DOHH2 (cell line): ENCODE measurements around the gene PLA2G7.

ENCODE experiments used
- H3F3A ChIP-seq: fragments of 200-600 bp; sonication (generic), shearing (Covaris generic); 2 replicates; pipeline ENCODE4 v1.6.0; 2016; ENCODE audit warnings: antibody characterized with exemption, mild to moderate bottlenecking; ENCODE audit not compliant: control insufficient read depth, insufficient read depth
- H3K27ac ChIP-seq: fragments of 200-600 bp; sonication (generic); 2 replicates; pipeline ENCODE4 v1.5.1; 2014; ENCODE audit warnings: low read depth, mild to moderate bottlenecking, low read length, moderate library complexity
- H3K27me3 ChIP-seq: fragments of 200-600 bp; sonication (generic); 2 replicates; pipeline ENCODE4 v1.6.1; 2014; ENCODE audit warnings: mild to moderate bottlenecking, low read length, mixed read lengths; ENCODE audit not compliant: control insufficient read depth
- H3K36me3 ChIP-seq: fragments of 200-600 bp; sonication (generic); 2 replicates; pipeline ENCODE4 v1.6.1; 2014; ENCODE audit warnings: mild to moderate bottlenecking, low read length, moderate library complexity, mixed read lengths; ENCODE audit not compliant: control insufficient read depth
- H3K4me1 ChIP-seq: fragments of 200-600 bp; sonication (generic); 2 replicates; pipeline ENCODE4 v1.6.1; 2014; ENCODE audit warnings: mild to moderate bottlenecking, low read length, mixed read lengths; ENCODE audit not compliant: control insufficient read depth
- H3K4me2 ChIP-seq: fragments of 200-600 bp; sonication (generic); 2 replicates; pipeline ENCODE4 v1.6.0; 2014; ENCODE audit warnings: mild to moderate bottlenecking, low read length, moderate library complexity
- H3K4me3 ChIP-seq: fragments of 200-600 bp; sonication (generic); 2 replicates; pipeline ENCODE4 v1.5.1; 2014; ENCODE audit warnings: mild to moderate bottlenecking, low read length, mixed read lengths
- H3K79me2 ChIP-seq: fragments of 200-600 bp; sonication (generic); 2 replicates; pipeline ENCODE4 v1.6.1; 2014; ENCODE audit warnings: mild to moderate bottlenecking, low read length, mixed read lengths; ENCODE audit not compliant: control insufficient read depth
- H3K9me2 ChIP-seq: fragments of 200-600 bp; sonication (generic); replicated peaks from 2 replicates; pipeline ENCODE4 v1.6.1; 2014; ENCODE audit warnings: mild to moderate bottlenecking, low read length, mixed read lengths; ENCODE audit not compliant: control insufficient read depth
- H3K9me3 ChIP-seq: fragments of 200-600 bp; sonication (generic); 2 replicates; pipeline ENCODE4 v1.6.1; 2014; ENCODE audit warnings: antibody characterized with exemption, low read length, mixed read lengths; ENCODE audit not compliant: control insufficient read depth, insufficient read depth
- H4K20me1 ChIP-seq: fragments of 200-600 bp; sonication (generic); 2 replicates; pipeline ENCODE4 v1.6.0; 2014; ENCODE audit warnings: low read depth, mild to moderate bottlenecking, antibody characterized with exemption, low read length, moderate library complexity; ENCODE audit not compliant: control insufficient read depth, insufficient read depth
- EZH2phosphoT487 ChIP-seq: fragments of 200-600 bp; sonication (generic); IDR thresholded peaks from 2 replicates; pipeline ENCODE4 v1.6.1; 2017; ENCODE audit warnings: borderline replicate concordance, mild to moderate bottlenecking, antibody characterized with exemption, low read length, moderate library complexity, mixed read lengths
- TF ChIP-seq, protein P1 (sequence below): fragments of 200-600 bp; sonication (generic); IDR thresholded peaks from one replicate; pipeline ENCODE4 v1.5.1; 2014; ENCODE audit warnings: antibody characterized with exemption, mild to moderate bottlenecking, low read depth, low read length; ENCODE audit not compliant: poor library complexity, severe bottlenecking

Gene PLA2G7

DNA sequence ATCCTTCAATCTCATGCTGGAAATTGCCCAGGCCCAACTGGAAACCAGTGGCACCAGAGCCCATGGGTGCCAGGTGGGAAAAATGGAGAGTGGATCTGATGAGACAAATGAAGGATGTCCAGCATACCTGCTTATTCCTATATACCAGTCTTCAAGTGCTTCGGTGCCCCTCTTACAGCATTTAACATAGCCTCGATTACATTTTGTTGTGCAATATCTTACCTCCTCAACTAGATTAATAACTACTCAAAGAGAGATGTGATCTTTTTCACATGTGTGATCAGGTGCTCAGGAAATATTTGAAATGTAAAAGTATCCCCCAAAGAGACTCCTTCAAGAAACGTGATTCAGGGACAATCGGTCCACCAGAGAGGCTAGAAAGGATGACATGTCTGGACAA, 6.7 kb upstream of the PLA2G7 start:
- TF ChIP-seq, protein P1, sequence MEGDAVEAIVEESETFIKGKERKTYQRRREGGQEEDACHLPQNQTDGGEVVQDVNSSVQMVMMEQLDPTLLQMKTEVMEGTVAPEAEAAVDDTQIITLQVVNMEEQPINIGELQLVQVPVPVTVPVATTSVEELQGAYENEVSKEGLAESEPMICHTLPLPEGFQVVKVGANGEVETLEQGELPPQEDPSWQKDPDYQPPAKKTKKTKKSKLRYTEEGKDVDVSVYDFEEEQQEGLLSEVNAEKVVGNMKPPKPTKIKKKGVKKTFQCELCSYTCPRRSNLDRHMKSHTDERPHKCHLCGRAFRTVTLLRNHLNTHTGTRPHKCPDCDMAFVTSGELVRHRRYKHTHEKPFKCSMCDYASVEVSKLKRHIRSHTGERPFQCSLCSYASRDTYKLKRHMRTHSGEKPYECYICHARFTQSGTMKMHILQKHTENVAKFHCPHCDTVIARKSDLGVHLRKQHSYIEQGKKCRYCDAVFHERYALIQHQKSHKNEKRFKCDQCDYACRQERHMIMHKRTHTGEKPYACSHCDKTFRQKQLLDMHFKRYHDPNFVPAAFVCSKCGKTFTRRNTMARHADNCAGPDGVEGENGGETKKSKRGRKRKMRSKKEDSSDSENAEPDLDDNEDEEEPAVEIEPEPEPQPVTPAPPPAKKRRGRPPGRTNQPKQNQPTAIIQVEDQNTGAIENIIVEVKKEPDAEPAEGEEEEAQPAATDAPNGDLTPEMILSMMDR: no peak
- no peak for TF ChIP-seq EZH2phosphoT487
- Histone ChIP-seq H3K79me2 (no peaks in the 10 kb centered on the region), H3K4me2 (no peak overlapping the region), H3K4me1 (no peaks in the 10 kb centered on the region), H3K27me3 (no peaks in the 10 kb centered on the region), H3K9me2 (no peaks in the 10 kb centered on the region), H4K20me1 (no peaks in the 10 kb centered on the region), H3K4me3 (no peak overlapping the region), H3K9me3 (no peaks in the 10 kb centered on the region), H3K27ac (no peak overlapping the region), H3K36me3 (no peaks in the 10 kb centered on the region), H3F3A (no peaks in the 10 kb centered on the region)

DNA sequence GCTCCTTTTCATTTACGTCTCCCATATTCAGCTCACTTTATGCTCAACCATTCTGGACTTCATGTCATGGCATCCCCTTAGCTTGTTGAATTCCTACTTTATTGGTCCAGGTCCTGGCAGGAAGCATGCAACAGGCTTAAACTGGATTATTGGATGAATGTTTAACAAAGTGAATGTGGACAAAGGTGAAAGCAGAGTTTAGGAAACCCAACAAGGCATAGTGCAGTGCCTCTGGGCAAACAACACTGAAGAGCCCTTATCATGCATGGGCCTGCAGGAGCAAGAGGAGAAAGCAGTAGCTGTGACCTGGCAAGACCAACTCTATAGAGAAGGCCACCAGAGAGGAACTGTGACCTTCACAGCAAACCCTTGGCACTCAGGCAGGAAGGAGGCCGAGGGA, 6.3 kb upstream of the PLA2G7 start:
- Histone ChIP-seq H3K9me2 (no peaks in the 10 kb centered on the region), H3K4me2 (no peak overlapping the region), H3F3A (no peaks in the 10 kb centered on the region), H3K27ac (no peak overlapping the region), H3K4me1 (no peaks in the 10 kb centered on the region), H3K27me3 (no peaks in the 10 kb centered on the region), H3K4me3 (no peak overlapping the region), H3K79me2 (no peaks in the 10 kb centered on the region), H3K9me3 (no peaks in the 10 kb centered on the region), H4K20me1 (no peaks in the 10 kb centered on the region), H3K36me3 (no peaks in the 10 kb centered on the region)
- TF ChIP-seq, protein P1: no peak
- TF ChIP-seq EZH2phosphoT487: no peak

DNA sequence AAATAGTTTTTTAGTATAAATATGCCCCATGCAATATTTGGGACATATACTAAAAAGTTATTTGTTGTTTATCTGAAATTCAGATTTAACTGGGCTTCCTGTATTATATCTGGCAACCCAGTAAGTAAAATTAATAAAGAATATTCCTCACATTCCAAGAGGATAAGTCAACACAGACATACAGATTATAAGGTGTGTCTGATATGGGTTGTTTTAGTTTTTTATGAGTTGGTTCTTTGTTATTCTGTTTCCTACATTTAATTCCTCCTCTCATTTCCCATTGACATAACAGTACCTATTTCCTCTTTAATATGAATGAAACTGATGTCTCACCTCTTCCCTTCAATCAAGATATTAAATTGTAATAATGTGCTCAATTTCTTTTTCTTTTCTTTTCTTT, 1.7 kb upstream of the PLA2G7 start:
- Histone ChIP-seq H3K27me3 (no peaks in the 10 kb centered on the region), H3K4me1 (no peaks in the 10 kb centered on the region), H3K27ac (no peak overlapping the region), H4K20me1 (no peaks in the 10 kb centered on the region), H3F3A (no peaks in the 10 kb centered on the region), H3K9me3 (no peaks in the 10 kb centered on the region), H3K36me3 (no peaks in the 10 kb centered on the region), H3K9me2 (no peaks in the 10 kb centered on the region), H3K4me3 (no peak overlapping the region), H3K79me2 (no peaks in the 10 kb centered on the region), H3K4me2 (no peak overlapping the region)
- TF ChIP-seq, protein P1: no peak
- no peak for TF ChIP-seq EZH2phosphoT487

DNA sequence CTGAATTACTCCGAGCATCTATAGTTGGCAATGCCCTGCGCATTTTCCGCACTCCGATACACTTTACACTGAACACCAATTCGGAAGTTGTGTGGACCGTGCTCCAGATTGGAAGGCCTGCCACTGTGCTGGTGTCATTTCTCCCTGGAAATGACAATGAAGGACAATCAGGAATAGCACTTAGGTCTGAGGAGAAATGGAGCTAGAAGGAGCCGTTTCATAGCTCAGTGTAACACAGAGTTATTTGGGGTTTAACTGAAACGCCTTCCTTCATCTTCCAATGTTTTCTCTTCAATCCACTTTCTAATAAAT, 501 bp upstream of the PLA2G7 start:
- TF ChIP-seq, protein P1: no peak
- no peak for TF ChIP-seq EZH2phosphoT487
- H3K36me3 ChIP-seq: no peaks in the 10 kb centered on the region
- H3K4me1 ChIP-seq: no peaks in the 10 kb centered on the region
- no peak overlapping the region for H3K4me3 ChIP-seq
- H3K27me3 ChIP-seq: no peaks in the 10 kb centered on the region
- no peaks in the 10 kb centered on the region for H4K20me1 ChIP-seq
- H3F3A ChIP-seq: no peaks in the 10 kb centered on the region
- no peak overlapping the region for H3K27ac ChIP-seq
- H3K79me2 ChIP-seq: no peaks in the 10 kb centered on the region
- no peaks in the 10 kb centered on the region for H3K9me3 ChIP-seq
- no peaks in the 10 kb centered on the region for H3K9me2 ChIP-seq
- no peak overlapping the region for H3K4me2 ChIP-seq
